HCT116 (cell line): ENCODE data around the gene BRIP1. TPM values are rescaled to one million over a fixed set of nuclear protein-coding genes. Genes with fewer than 3 reads are reported as not detected.

Experiments used
- ATAC-seq: fragments of 200-7000 bp; cut with Tn5 transposase; 2 replicates; pipeline ENCODE4 v1.9.1; 2020; ENCODE audit warnings: mild to moderate bottlenecking, moderate library complexity
- BruUV-seq: library from RNA; stranded (reverse); fragments of 400-500 nt; replicated peaks from 2 replicates; lab custom pipeline; 2021; lab: Mats Ljungman, UMichigan
- CTCF ChIA-PET: fragments of 300-600 bp; sonication (Branson Sonifier 250); formaldehyde crosslinking; loops from one replicate; lab custom pipeline; 2021; ENCODE audit warnings: antibody characterized with exemption; lab: Charles Lee
- POLR2A ChIA-PET: fragments of 300-600, 350-600 bp; sonication (Branson Sonifier 250); formaldehyde crosslinking; loops from one replicate; lab custom pipeline; 2021; ENCODE audit warnings: antibody characterized with exemption; lab: Charles Lee
- RAD21 ChIA-PET, 2 experiments: fragments of 300-600 bp; sonication (Branson Sonifier 250); formaldehyde crosslinking; loops; one replicate each; lab custom pipeline; 2023; ENCODE audit warnings: low total read pairs in 2 of 2; ENCODE audit not compliant: uncharacterized antibody in 2 of 2, unreplicated experiment in 2 of 2, low non-redundant PET in 1 of 2; lab: Charles Lee
- DNase-seq: peaks from one replicate; pipeline ENCODE4 v3.0.0-alpha.2; 2010; ENCODE audit warnings: low read depth, low spot score
- H2AFZ ChIP-seq: fragments of 200-600 bp; shearing (Covaris generic), sonication (generic); 2 replicates; pipeline ENCODE4 v1.6.1; 2017; ENCODE audit warnings: low read depth, mixed run types, mixed read lengths, antibody characterized with exemption, low read length; ENCODE audit not compliant: poor library complexity, severe bottlenecking
- H3K27ac ChIP-seq: 2 replicates; pipeline ENCODE4 v1.5.1; 2012; ENCODE audit warnings: low read depth, low read length
- H3K27me3 ChIP-seq: fragments of 200-600 bp; sonication (generic); 2 replicates; pipeline ENCODE4 v1.6.1; 2016; ENCODE audit warnings: mixed run types, low read length, mixed read lengths; ENCODE audit not compliant: insufficient read depth
- H3K36me3 ChIP-seq, 2 experiments: fragments of 200-500 bp in 1 of 2; fragments of 200-600 bp in 1 of 2; sonication (Bioruptor generic) in 1 of 2; sonication (generic) in 1 of 2; 2 replicates each; pipeline versions ENCODE4 v1.5.1 to v1.6.1; 2014 to 2016; ENCODE audit warnings: low read length in 2 of 2, inconsistent platforms in 1 of 2, mixed read lengths in 1 of 2, mixed run types in 1 of 2; ENCODE audit not compliant: insufficient read depth in 2 of 2, control insufficient read depth in 1 of 2
- H3K4me1 ChIP-seq, 2 experiments: fragments of 200-600 bp in 1 of 2; sonication (generic) in 1 of 2; 2 replicates each; pipeline versions ENCODE4 v1.5.1 to v1.6.1; 2012 to 2017; ENCODE audit warnings: low read length in 2 of 2, inconsistent platforms in 1 of 2, mild to moderate bottlenecking in 1 of 2, mixed read lengths in 1 of 2, mixed run types in 1 of 2, moderate library complexity in 1 of 2; ENCODE audit not compliant: insufficient read depth in 2 of 2, control insufficient read depth in 1 of 2
- H3K4me2 ChIP-seq: fragments of 200-600 bp; sonication (generic); 2 replicates; pipeline ENCODE4 v1.6.1; 2017; ENCODE audit warnings: mixed run types, low read length, mixed read lengths
- H3K4me3 ChIP-seq, 2 experiments: fragments of 200-600 bp in 1 of 2; sonication (generic) in 1 of 2; replicated peaks in 1 of 2; 2 replicates each; pipeline ENCODE4 v1.5.1; 2011 to 2016; ENCODE audit warnings: low read length in 2 of 2, control low read depth in 1 of 2, low read depth in 1 of 2, mild to moderate bottlenecking in 1 of 2, mixed read lengths in 1 of 2, mixed run types in 1 of 2
- H3K79me2 ChIP-seq: fragments of 200-600 bp; sonication (generic); 2 replicates; pipeline ENCODE4 v1.6.1; 2017; ENCODE audit warnings: mild to moderate bottlenecking, mixed run types, low read length, moderate library complexity, mixed read lengths; ENCODE audit not compliant: insufficient read depth
- H3K9ac ChIP-seq: fragments of 200-600 bp; sonication (generic); 2 replicates; pipeline ENCODE4 v1.6.1; 2016; ENCODE audit warnings: low read length, mixed read lengths
- H3K9me2 ChIP-seq: fragments of 200-600 bp; sonication (generic), shearing (Covaris generic); 2 replicates; pipeline ENCODE4 v1.6.1; 2017; ENCODE audit warnings: mixed run types, mild to moderate bottlenecking, moderate library complexity; ENCODE audit not compliant: insufficient read depth
- H3K9me3 ChIP-seq, 2 experiments: fragments of 200-500 bp in 1 of 2; fragments of 200-600 bp in 1 of 2; sonication (Bioruptor generic) in 1 of 2; sonication (generic) in 1 of 2; 2 replicates each; pipeline ENCODE4 v1.6.1; 2014 to 2017; ENCODE audit warnings: low read length in 2 of 2, mixed read lengths in 2 of 2, inconsistent platforms in 1 of 2, low read depth in 1 of 2, mild to moderate bottlenecking in 1 of 2, mixed run types in 1 of 2, moderate library complexity in 1 of 2; ENCODE audit not compliant: control insufficient read depth in 1 of 2, insufficient read depth in 1 of 2
- H4K20me1 ChIP-seq: fragments of 200-600 bp; sonication (generic), shearing (Covaris generic); 2 replicates; pipeline ENCODE4 v1.6.1; 2017; ENCODE audit warnings: mixed run types, mild to moderate bottlenecking, moderate library complexity; ENCODE audit not compliant: insufficient read depth
- CBX3 ChIP-seq: IDR thresholded peaks from 2 replicates; pipeline ENCODE4 v1.6.1; 2012; ENCODE audit warnings: low read depth
- YY1 ChIP-seq: IDR thresholded peaks from 2 replicates; pipeline ENCODE4 v1.6.1; 2011; ENCODE audit warnings: low read length, low read depth, moderate library complexity, mild to moderate bottlenecking; ENCODE audit not compliant: insufficient replicate concordance; ENCODE audit errors: extremely low read depth
- ZBTB33 ChIP-seq: IDR thresholded peaks from 2 replicates; pipeline ENCODE4 v1.6.1; 2011; ENCODE audit warnings: mild to moderate bottlenecking, low read length, moderate library complexity; ENCODE audit not compliant: insufficient replicate concordance; ENCODE audit errors: extremely low read depth
- intact Hi-C: fragments of 100-400 bp; cut with micrococcal nuclease; formaldehyde crosslinking; loops from 2 replicates; pipeline ENCODE4 v1.10.0; 2022
- total RNA-seq: library from RNA; stranded (reverse); gene quantifications from one replicate; pipeline ENCODE4 v1.2.1, GENCODE V29; 2021; ENCODE audit not compliant: unreplicated experiment

BRIP1 gene
- total RNA-seq, 1 experiment from 2014 or later, result 22.2 TPM

GRCh38 chr17:61670691-61671090 is 192.6 kb downstream of the BRIP1 start:
- BruUV-seq, result no TSS peak
- no peaks in the 10 kb centered on the region for H3K36me3 ChIP-seq
- no peak overlapping the region for H3K27ac ChIP-seq
- ChIA-PET RAD21 (no interaction called here), CTCF (no interaction called here), POLR2A (no interaction called here)
- no peak overlapping the region for H3K9ac ChIP-seq
- no peak overlapping the region for H3K4me2 ChIP-seq
- no peaks in the 10 kb centered on the region for H3K79me2 ChIP-seq
- ATAC-seq (no peak), DNase-seq (no peak)
- H3K4me3 ChIP-seq, result no peak overlapping the region
- no peaks in the 10 kb centered on the region for H4K20me1 ChIP-seq
- no peaks in the 10 kb centered on the region for H3K9me2 ChIP-seq
- intact Hi-C loops, result no loop called here
- no peaks in the 10 kb centered on the region for H3K4me1 ChIP-seq
- no peak overlapping the region for H2AFZ ChIP-seq
- H3K9me3 ChIP-seq, result no peaks in the 10 kb centered on the region
- TF ChIP-seq ZBTB33, result no peak
- no peaks in the 10 kb centered on the region for H3K27me3 ChIP-seq

- ATAC-seq, result no peak
- ChIA-PET POLR2A (no interaction called here), CTCF (no interaction called here), RAD21 (no interaction called here)
- no peak for DNase-seq
- no peaks in the 10 kb centered on the region for H4K20me1 ChIP-seq
- no peak for TF ChIP-seq YY1
- TF ChIP-seq CBX3, result no peak
- no peaks in the 10 kb centered on the region for H3K79me2 ChIP-seq
- intact Hi-C loops, result no loop called here
- no peaks in the 10 kb centered on the region for H3K9me3 ChIP-seq
- no peaks in the 10 kb centered on the region for H3K9me2 ChIP-seq
- no TSS peak for BruUV-seq
- no peak overlapping the region for H3K4me3 ChIP-seq
- no peak overlapping the region for H2AFZ ChIP-seq
- H3K36me3 ChIP-seq, result no peaks in the 10 kb centered on the region
- no peak overlapping the region for H3K4me2 ChIP-seq
- no peaks in the 10 kb centered on the region for H3K4me1 ChIP-seq
- no peaks in the 10 kb centered on the region for H3K27me3 ChIP-seq
- H3K27ac ChIP-seq, result no peak overlapping the region
- H3K9ac ChIP-seq, result no peak overlapping the region
Measured at GRCh38 chr17:61669522-61669921, 193.8 kb downstream of the BRIP1 start.
